HG03139 (cell line): ENCODE measurements around the gene ARRDC1.
"Not testable (repeated sequence)": the region's sequence is repeated elsewhere in the genome, so short reads cannot be mapped to it uniquely, and the experiment has no call there.

Experiments
- ATAC-seq: cut with Tn5 transposase; IDR thresholded peaks from one replicate; pipeline ENCODE4 v1.9.1; 2021; ENCODE audit not compliant: unreplicated experiment

ARRDC1 gene, protein sequence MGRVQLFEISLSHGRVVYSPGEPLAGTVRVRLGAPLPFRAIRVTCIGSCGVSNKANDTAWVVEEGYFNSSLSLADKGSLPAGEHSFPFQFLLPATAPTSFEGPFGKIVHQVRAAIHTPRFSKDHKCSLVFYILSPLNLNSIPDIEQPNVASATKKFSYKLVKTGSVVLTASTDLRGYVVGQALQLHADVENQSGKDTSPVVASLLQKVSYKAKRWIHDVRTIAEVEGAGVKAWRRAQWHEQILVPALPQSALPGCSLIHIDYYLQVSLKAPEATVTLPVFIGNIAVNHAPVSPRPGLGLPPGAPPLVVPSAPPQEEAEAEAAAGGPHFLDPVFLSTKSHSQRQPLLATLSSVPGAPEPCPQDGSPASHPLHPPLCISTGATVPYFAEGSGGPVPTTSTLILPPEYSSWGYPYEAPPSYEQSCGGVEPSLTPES

DNA sequence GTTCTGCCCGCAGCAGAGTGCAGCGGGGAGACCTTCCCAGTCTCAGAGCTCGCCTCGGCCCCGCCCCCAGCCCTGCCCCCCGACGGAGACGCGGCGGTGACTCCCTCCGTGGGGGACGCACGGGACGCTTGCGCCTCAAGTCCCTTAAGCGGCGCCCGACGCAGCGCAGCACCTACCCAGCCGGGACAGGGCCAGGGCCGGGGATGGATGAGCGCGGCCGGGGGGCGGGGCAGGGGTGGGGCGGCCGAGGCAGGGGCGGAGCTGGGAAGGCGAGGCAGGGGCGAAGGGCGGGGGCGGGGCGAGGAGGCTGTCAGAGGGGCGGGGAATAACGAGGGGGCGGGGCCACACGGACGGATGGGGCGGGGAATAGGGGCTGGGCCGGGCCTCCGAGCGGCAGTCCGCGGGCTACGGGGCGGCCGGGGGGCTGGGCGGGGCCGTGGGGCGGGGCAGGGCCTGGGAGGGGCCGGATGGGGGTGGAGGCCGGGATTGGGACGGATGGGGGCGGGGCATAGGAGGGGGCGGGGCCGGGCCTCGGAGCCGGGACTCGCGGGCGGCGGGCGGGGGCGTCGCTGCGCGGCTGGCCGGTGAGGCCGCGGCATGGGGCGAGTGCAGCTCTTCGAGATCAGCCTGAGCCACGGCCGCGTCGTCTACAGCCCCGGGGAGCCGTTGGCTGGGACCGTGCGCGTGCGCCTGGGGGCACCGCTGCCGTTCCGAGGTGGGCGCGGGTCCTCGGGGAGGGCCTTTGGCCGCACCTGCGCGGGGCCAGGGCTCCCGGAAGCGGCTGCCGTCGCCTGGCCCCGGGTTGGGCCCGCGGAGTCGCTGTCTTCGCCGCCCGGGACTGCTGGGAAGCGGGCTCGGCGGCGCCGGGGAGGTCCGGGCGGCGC, at the start of gene ARRDC1:
TSS of gene ARRDC1 (plus strand) at position 566 of the 884 bp plus-strand sequence. CDS start at position 598, 32 bp downstream.
- peak; percentile 68 for ATAC-seq

DNA sequence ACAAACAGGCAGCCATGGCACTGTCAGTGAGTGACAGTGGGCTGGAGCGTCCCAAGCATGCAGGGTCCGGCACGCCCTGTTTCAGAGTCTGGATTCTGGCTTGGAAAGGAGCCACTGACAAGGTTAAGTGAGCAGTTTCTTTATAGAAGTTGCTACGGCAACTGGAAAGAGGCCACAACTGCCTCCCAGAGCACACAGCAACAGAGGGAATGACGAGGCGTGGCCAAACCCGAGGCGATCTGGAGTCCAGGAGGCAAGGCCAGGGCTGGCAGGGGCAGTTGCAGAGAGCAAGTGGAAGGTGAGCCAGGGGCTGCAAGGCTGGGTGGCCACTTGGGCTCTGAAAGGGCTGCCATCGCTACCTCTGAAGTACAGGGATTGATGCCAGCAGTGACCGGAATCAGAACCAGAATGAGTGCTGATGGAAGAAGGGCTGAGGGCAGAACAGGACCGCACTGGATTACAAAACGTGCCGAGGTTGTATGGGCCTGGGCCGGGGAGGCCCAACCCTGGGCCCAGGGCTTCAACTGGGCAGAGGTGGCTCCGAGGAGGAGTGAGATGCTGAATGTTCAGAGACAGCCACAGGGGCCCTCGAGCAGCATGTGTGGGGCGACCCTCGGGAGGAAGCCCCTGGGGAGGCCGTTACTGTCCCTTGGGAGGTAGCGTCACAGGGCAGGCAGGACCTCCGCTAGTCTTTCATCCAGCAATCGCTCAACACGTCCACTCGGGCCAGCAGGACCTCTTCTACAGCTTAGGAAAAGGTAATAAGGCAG, 49.2 kb upstream of the ARRDC1 start:
- no peak for ATAC-seq

- ATAC-seq, result no peak
Observed at GRCh38 chr9:137558127-137558526, 47.4 kb upstream of the ARRDC1 start.

- no peak for ATAC-seq
Observed at GRCh38 chr9:137564134-137564533, 41.4 kb upstream of the ARRDC1 start.

DNA sequence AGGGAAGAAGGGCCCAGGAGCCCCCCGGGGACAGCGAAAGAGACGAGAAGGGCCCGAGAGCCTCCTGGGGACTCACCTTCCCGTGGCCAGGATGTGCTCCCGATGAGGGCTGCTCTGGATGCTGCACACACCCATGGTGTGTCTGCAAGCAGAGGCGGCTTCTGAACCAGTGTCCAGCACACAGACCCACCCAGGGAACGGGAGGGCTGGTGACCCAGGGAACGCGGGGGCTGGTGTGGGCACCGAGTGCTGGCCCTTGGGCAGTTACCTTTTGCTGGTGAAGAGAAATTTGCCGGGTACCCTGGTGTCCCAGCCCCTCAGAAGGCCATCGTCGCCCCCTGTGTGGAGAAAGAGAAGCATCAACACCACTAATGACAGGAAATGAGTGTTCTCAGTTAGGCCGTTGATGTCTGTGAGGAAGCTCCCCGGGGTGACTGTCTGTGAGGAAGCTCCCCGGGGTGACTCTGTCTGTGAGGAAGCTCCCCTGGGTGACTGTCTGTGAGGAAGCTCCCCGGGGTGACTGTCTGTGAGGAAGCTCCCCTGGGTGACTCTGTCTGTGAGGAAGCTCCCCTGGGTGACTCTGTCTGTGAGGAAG, 40.6 kb upstream of the ARRDC1 start:
- ATAC-seq, result no peak

DNA sequence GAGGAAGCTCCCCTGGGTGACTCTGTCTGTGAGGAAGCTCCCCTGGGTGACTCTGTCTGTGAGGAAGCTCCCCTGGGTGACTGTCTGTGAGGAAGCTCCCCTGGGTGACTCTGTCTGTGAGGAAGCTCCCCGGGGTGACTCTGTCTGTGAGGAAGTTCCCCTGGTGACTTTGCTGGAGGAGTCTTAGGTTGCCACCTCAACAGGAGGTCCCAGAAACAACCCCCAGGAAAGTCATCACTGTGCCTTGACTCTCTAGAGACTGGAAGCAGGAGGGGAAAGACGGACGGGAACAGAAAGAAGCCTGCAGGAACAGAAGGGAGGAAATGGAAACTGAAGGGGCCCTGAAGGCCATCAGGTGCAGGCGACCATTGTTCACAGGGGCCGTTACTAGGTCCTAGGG, 37.0 kb upstream of the ARRDC1 start:
- not testable (repeated sequence) for ATAC-seq

- no peak for ATAC-seq
Observed at GRCh38 chr9:137569609-137570203, 35.8 kb upstream of the ARRDC1 start.

GRCh38 chr9:137570566-137570965, 34.9 kb upstream of the ARRDC1 start:
- no peak for ATAC-seq

DNA sequence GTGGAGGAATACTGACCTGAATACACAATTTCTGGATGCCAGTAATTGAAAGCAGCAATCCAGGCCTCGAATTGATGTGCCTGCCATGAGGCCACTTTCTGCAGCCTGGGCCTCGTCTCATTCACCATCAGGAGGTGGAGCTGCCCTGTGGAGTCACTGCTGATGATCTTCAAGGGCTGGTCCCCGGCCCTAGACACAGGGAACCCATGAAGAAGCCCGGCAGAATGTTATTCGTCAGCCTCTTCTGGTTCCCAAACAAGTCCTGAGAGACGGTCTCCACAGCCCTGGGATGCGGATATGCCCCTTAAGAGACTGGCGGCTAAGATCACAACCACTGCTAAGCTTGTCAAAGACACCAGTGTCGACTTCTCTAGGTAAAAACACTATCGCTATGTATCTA, 31.3 kb upstream of the ARRDC1 start:
- ATAC-seq, result no peak

DNA sequence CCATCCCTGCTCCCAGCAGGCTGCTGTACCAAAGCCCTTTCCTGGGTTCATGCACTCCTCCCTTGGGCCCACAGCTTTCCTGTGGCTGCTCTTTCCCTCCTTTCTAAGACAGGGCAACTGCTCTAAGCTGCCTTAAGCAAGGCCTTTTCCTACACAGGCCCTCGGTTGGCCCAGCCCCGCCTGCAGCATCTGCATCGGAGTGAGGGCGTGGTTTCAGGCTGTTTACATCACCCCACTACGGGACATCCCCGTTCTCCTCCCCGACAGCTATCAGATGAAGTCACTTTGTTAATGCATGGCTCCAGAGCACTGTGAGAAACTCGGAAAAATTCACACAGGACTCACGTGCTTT, 30.1 kb upstream of the ARRDC1 start:
- no peak for ATAC-seq

- ATAC-seq, result no peak
Observed at GRCh38 chr9:137575716-137576411, 29.6 kb upstream of the ARRDC1 start.

DNA sequence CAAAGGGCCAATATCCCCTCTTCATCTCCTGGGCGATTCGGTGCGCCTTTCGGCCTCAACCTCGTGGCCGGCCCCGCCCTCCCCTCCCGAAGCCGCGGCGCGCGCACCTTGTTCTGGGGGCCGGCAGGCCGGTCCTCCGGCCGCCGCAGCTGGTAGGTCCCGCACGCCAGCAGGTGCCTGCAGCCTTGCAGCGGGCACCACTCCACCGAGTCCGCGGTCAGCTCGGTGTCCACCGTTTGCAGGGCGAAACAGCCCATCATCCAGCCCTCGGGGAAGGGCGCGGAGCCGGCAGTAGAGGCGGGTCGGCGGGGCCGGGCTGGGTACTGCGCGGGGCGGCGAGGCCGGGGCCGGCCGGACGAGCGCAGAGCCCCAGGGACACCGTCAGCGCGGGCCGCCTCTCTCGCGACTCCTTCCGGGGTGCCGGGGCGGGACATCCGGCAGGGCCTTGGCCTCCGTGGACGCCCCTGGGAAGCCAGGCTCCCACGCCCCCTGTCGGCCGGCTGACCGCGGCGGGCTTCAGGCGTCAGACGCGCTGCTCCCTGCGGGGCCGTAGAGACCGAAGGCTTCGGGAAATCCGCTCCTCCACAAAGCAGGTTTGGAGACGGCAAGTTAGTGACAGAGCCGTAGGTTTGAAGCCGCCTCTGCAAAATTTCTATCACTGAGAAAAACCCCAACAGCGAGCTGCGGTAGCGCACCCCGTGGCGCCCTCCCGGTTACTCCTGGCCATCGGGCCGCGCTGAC, 26.8 kb upstream of the ARRDC1 start, which contains the start of gene DPH7:
TSS of gene DPH7 (minus strand) at position 408 of the 741 bp plus-strand sequence. CDS start at position 260, 148 bp downstream.
- peak; percentile 72 for ATAC-seq

GRCh38 chr9:137579259-137579604, 26.3 kb upstream of the ARRDC1 start:
- peak; percentile 3 for ATAC-seq

DNA sequence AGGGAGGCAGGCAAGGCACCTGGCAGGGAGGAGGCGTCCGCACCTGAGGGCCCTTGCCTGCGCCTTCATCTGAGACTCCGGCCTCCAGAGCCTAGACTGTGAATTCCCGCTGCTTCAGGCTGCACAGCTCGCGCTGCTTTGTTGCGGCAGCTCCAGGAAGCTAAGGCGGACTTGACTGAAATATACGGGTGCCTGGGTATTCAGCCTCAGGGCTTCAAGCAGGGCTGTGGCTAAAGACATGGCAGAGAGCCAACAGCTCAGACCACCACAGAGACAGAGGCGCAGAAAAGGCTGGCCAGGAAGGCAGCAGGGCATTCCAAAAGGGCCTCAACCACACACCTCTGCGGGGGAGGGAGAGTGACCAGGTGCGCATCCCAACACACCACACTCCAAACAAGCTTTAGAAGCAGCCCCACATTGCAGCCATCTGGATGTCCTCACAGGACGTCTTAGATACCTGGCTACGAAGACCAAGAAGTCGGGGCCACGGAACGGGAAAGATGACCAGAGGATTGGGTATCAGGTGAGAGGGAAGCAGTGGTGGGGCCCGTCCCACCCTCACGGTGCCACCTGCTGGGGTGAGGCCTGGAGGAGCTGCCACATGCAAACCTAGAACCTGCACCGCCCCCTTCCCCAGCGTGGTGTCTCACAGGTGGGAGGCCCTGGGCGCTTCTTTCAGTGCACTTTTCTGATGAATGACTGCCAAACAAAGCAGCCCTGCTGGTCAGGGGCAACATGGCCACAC, 25.1 kb upstream of the ARRDC1 start:
- ATAC-seq, result no peak

GRCh38 chr9:137580954-137581322, 24.5 kb upstream of the ARRDC1 start:
- no peak for ATAC-seq

- no peak for ATAC-seq
Observed at GRCh38 chr9:137581361-137582285, 23.9 kb upstream of the ARRDC1 start.

DNA sequence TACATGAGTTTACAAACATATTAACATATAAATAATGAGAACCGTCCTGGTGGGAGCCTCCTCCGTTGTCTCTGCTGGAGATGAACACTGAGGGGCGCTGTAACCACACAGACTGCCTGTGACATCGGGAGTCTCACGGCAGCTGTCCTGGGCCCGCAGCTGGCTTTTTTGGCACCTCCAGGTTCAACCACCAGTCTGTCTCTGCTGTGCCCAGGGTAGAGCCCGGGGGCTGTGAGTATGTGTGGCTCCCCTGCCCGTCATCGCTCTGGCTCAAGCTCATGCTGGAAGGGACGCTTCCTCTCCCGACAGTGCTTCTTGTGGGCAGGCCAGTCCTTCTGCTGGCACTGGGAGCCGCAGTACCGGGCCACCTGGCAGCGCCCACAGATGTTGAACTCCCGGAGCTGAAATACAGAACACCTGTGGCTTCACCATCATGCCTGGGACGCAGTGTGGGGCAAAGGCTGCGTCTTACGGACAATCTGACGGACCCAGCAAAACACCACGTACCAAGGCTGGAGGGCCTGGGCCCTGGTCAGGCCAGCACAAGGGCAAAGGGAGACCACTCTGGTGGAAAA, 23.1 kb upstream of the ARRDC1 start:
- ATAC-seq, result no peak
